Stimulated activated CD8-positive, alpha-beta memory T cell treated with anti-CD3 and anti-CD28 coated beads, Interleukin-4, amount 100 ng/mL, for 1 hour (primary cell): ENCODE measurements around the gene SAMD9L.
A peak's percentile ranks its signal among the peaks of the same experiment; 100 is the strongest.
"Not testable (repeated sequence)": the region's sequence is repeated elsewhere in the genome, so short reads cannot be mapped to it uniquely, and the experiment has no call there.

Experiments used
- DNase-seq, 2 donors: peaks; one replicate each; pipeline ENCODE4 v3.0.0-alpha.2; 2020; ENCODE audit warnings: low read depth in 2 of 2, low spot score in 1 of 2

SAMD9L gene

GRCh38 chr7:93146472-93147141 lies 1.6 kb downstream of the SAMD9L start:
- DNase-seq = no peak

GRCh38 chr7:93146036-93146435 lies 2.1 kb downstream of the SAMD9L start:
- DNase-seq = no peak

GRCh38 chr7:93145354-93145753 lies 2.8 kb downstream of the SAMD9L start:
- no peak for DNase-seq

- no peak for DNase-seq
Measured at GRCh38 chr7:93142127-93142526, 6.1 kb downstream of the SAMD9L start.

- DNase-seq = no peak
Measured at GRCh38 chr7:93140582-93141191, 7.5 kb downstream of the SAMD9L start.

- no peak for DNase-seq
Measured at GRCh38 chr7:93138576-93138975, 9.6 kb downstream of the SAMD9L start.

- DNase-seq = no peak
Measured at GRCh38 chr7:93133005-93133404, 15.2 kb downstream of the SAMD9L start.

GRCh38 chr7:93132216-93132615 lies 16.0 kb downstream of the SAMD9L start:
- DNase-seq = no peak

- not testable (repeated sequence) for DNase-seq
Measured at GRCh38 chr7:93126954-93127353, 21.2 kb downstream of the SAMD9L start.

GRCh38 chr7:93123532-93123931 lies 24.7 kb downstream of the SAMD9L start:
- DNase-seq = not testable (repeated sequence)

GRCh38 chr7:93120592-93121549 lies 27.3 kb downstream of the SAMD9L start:
- no peak for DNase-seq

- DNase-seq = no peak
Measured at GRCh38 chr7:93119191-93119905, 28.8 kb downstream of the SAMD9L start.

GRCh38 chr7:93117852-93118530 lies 30.2 kb downstream of the SAMD9L start, which contains the start of gene SAMD9:
Gene SAMD9 (minus strand): TSS chr7:93117979. CDS start chr7:93106097, 11,882 bp downstream.
- peak in 1 of 2 donors; percentile 35 for DNase-seq

- DNase-seq = no peak
Measured at GRCh38 chr7:93117327-93117726, 30.9 kb downstream of the SAMD9L start.

GRCh38 chr7:93115796-93116195 lies 32.4 kb downstream of the SAMD9L start:
- no peak for DNase-seq

GRCh38 chr7:93108003-93108402 lies 40.2 kb downstream of the SAMD9L start:
- no peak for DNase-seq

- no peak for DNase-seq
Measured at GRCh38 chr7:93097388-93097787, 50.8 kb downstream of the SAMD9L start.

- DNase-seq = no peak
Measured at GRCh38 chr7:93092757-93093370, 55.3 kb downstream of the SAMD9L start.
